Stimulated activated memory B cell treated with anti-CD40 and anti-IgM and Interleukin-4, amounts not matched to agents 10 μg/mL and 1 μg/mL and 100 μg/mL, for 72 hours (primary cell): ENCODE data around the gene OR2B6.

Experiments
- ATAC-seq: fragments of 150-1000 bp; cut with Tn5 transposase; 2 replicates; pipeline ENCODE4 v1.10.0; 2021
- H3K27ac Mint-ChIP-seq: one replicate; pipeline ENCODE4 v1.8.0; 2022; ENCODE audit warnings: mild to moderate bottlenecking, mixed read lengths
- H3K27me3 Mint-ChIP-seq: one replicate; pipeline ENCODE4 v1.8.0; 2022; ENCODE audit warnings: mixed read lengths
- H3K36me3 Mint-ChIP-seq: one replicate; pipeline ENCODE4 v1.8.0; 2022; ENCODE audit warnings: mixed read lengths
- H3K4me1 Mint-ChIP-seq: one replicate; pipeline ENCODE4 v1.8.0; 2022; ENCODE audit warnings: mixed read lengths
- H3K4me3 Mint-ChIP-seq: one replicate; pipeline ENCODE4 v1.8.0; 2022; ENCODE audit warnings: mild to moderate bottlenecking, moderate library complexity, mixed read lengths
- H3K9me3 Mint-ChIP-seq: one replicate; pipeline ENCODE4 v1.8.0; 2022; ENCODE audit warnings: mixed read lengths

The OR2B6 gene

DNA sequence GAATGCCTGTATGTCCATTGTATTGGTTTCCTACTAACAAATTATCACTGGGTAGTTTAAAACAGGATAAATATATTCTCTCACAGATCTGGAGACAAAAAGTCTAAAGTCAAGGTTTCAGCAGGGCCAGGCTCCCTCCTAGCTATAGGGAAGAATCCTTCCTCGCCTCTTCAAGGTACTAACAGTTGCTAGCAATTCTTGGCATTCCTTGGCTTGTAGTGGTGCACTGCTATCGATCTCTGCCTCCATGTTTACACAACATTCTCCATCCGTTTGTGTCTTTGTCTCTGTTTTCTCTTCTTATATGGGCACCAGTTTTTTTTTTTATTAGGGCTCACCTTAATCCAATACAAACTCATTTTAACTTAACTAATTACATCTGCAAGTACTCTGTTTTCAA is 48.9 kb downstream of the OR2B6 start:
- Mint-ChIP-seq H3K9me3 (peaks cover 4% of the 10 kb centered on the region), H3K27me3 (no peaks in the 10 kb centered on the region), H3K27ac (no peak overlapping the region), H3K4me3 (no peak overlapping the region), H3K4me1 (peaks cover 12% of the 10 kb centered on the region), H3K36me3 (no peaks in the 10 kb centered on the region)
- ATAC-seq = no peak
